Parathyroid adenoma (tissue), 2 donors: ENCODE measurements around the gene SHISAL2A.

Experiments used
- H2AFZ ChIP-seq: fragments of 300-600 bp; sonication (generic); one replicate; pipeline ENCODE4 v1.7.0; 2017; ENCODE audit warnings: antibody characterized with exemption, mild to moderate bottlenecking
- H3K27ac ChIP-seq: fragments of 300-600 bp; sonication (generic); one replicate; pipeline ENCODE4 v1.7.0; 2017
- H3K27me3 ChIP-seq: fragments of 300-600 bp; sonication (generic); one replicate; pipeline ENCODE4 v1.7.0; 2017; ENCODE audit warnings: low read length; ENCODE audit not compliant: control insufficient read depth, insufficient read depth
- H3K36me3 ChIP-seq: fragments of 300-600 bp; sonication (generic); one replicate; pipeline ENCODE4 v1.7.0; 2017; ENCODE audit warnings: low read length; ENCODE audit not compliant: control insufficient read depth, insufficient read depth
- H3K4me1 ChIP-seq: fragments of 300-600 bp; sonication (generic); one replicate; pipeline ENCODE4 v1.7.0; 2017; ENCODE audit warnings: control low read depth
- H3K4me2 ChIP-seq: fragments of 300-600 bp; sonication (generic); one replicate; pipeline ENCODE4 v1.7.0; 2017; ENCODE audit warnings: low read length
- H3K4me3 ChIP-seq: fragments of 300-600 bp; sonication (generic); one replicate; pipeline ENCODE4 v1.7.0; 2017; ENCODE audit warnings: low read depth, low read length
- H3K79me2 ChIP-seq: fragments of 300-600 bp; sonication (generic); one replicate; pipeline ENCODE4 v1.7.0; 2017; ENCODE audit warnings: control low read depth
- H3K9ac ChIP-seq: fragments of 300-600 bp; sonication (generic); one replicate; pipeline ENCODE4 v1.7.0; 2017; ENCODE audit warnings: mild to moderate bottlenecking
- H3K9me3 ChIP-seq: fragments of 300-600 bp; sonication (generic); one replicate; pipeline ENCODE4 v1.7.0; 2017; ENCODE audit warnings: low read length; ENCODE audit not compliant: control insufficient read depth
- CTCF ChIP-seq: fragments of 300-600 bp; sonication (generic); IDR thresholded peaks from one replicate; pipeline ENCODE4 v1.7.0; 2017; ENCODE audit warnings: antibody characterized with exemption, mild to moderate bottlenecking
- donor health status: primary hyperparathyroidism.

SHISAL2A gene

GRCh38 chr1:52670604-52671003, 37.6 kb downstream of the SHISAL2A start:
- Histone ChIP-seq H3K4me3 (no peak overlapping the region), H3K27ac (no peak overlapping the region), H3K4me1 (no peaks in the 10 kb centered on the region), H3K36me3 (no peaks in the 10 kb centered on the region), H3K4me2 (no peak overlapping the region), H3K27me3 (no peaks in the 10 kb centered on the region), H2AFZ (no peak overlapping the region), H3K9ac (no peak overlapping the region), H3K9me3 (no peaks in the 10 kb centered on the region), H3K79me2 (no peaks in the 10 kb centered on the region)
- no peak for TF ChIP-seq CTCF

GRCh38 chr1:52672946-52673345, 40.0 kb downstream of the SHISAL2A start:
- no peak for TF ChIP-seq CTCF

GRCh38 chr1:52673513-52673912, 40.5 kb downstream of the SHISAL2A start:
- no peaks in the 10 kb centered on the region for H3K9me3 ChIP-seq
- no peak overlapping the region for H3K27ac ChIP-seq
- TF ChIP-seq CTCF = no peak
- no peak overlapping the region for H3K4me2 ChIP-seq
- H3K4me3 ChIP-seq = no peak overlapping the region
- no peaks in the 10 kb centered on the region for H3K27me3 ChIP-seq
- H3K4me1 ChIP-seq = no peaks in the 10 kb centered on the region
- no peak overlapping the region for H2AFZ ChIP-seq
- no peak overlapping the region for H3K9ac ChIP-seq
- H3K36me3 ChIP-seq = no peaks in the 10 kb centered on the region
- no peaks in the 10 kb centered on the region for H3K79me2 ChIP-seq

More at GRCh38 chr1:52672946-52673345, 40.0 kb downstream of the SHISAL2A start:
- Histone ChIP-seq H3K36me3 (no peaks in the 10 kb centered on the region), H3K9ac (no peak overlapping the region), H3K79me2 (no peaks in the 10 kb centered on the region), H3K9me3 (no peaks in the 10 kb centered on the region), H2AFZ (no peak overlapping the region), H3K27me3 (no peaks in the 10 kb centered on the region), H3K4me2 (no peak overlapping the region), H3K27ac (no peak overlapping the region), H3K4me1 (no peaks in the 10 kb centered on the region), H3K4me3 (no peak overlapping the region)

DNA sequence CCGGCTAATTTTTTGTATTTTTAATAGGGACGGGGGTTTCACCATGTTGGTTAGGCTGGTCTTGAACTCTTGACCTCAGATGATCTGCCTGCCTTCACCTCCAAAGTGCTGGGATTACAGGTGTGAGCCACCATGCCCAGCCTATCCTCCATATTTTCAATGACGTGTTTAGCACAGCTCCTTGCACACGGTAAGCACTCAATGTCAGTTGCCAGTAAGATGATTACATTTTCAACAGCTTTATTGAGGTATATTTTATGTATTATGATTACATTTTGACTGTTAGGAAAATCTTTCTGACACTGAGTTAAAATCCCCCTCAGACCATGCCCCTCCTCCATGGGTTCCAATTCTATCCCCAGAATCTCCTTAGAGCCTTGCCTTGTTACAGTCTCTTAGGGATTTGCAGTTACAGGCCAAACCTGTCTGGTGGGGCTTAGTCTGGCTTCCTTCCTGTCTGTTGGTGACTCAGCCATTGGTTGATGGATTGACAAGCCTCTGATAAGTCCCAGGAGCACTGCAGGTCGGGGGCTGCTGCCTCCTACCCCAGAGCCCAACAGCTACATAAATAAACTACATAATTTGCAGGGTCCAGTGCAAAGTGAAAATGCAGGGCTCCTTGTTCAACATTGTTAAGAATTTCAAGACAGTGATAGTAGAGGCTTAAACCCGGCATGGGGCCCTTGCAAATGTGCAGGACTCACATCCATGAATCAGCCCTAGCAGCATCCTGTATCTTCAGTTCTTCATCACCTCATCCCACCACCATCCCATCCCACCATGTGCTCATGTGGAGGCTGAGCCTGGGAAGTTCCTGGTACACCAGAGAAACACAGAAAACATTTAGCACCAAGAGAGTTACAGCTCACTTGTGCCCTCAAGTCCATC, 41.8 kb downstream of the SHISAL2A start:
- Histone ChIP-seq H3K9ac (no peak overlapping the region), H3K36me3 (no peaks in the 10 kb centered on the region), H3K79me2 (no peaks in the 10 kb centered on the region), H3K4me1 (no peaks in the 10 kb centered on the region), H3K27ac (no peak overlapping the region), H3K4me3 (no peak overlapping the region), H3K9me3 (no peaks in the 10 kb centered on the region), H3K4me2 (no peak overlapping the region), H2AFZ (peak overlapping the region; percentile 28), H3K27me3 (no peaks in the 10 kb centered on the region)
- TF ChIP-seq CTCF = no peak
